Thymus (tissue), 11 donors: Measurements from ENCODE around the gene OTOGL. TPM values are rescaled to one million over a fixed set of nuclear protein-coding genes. Genes with fewer than 3 reads are reported as not detected.

Experiments
- DNase-seq, 9 donors: peaks; one replicate each; pipeline ENCODE4 v3.0.0-alpha.2; 2013; ENCODE audit warnings: low spot score in 9 of 9, low read depth in 6 of 9, missing footprints in 1 of 9
- H3K27ac ChIP-seq, 2 donors: one replicate each; pipeline ENCODE4 v1.5.1; 2013; ENCODE audit warnings: control low read depth in 1 of 2, low read depth in 1 of 2, low read length in 1 of 2, mild to moderate bottlenecking in 1 of 2, moderate library complexity in 1 of 2
- H3K27me3 ChIP-seq, 2 donors: one replicate each; pipeline ENCODE4 v1.5.1; 2013; ENCODE audit warnings: low read length in 1 of 2; ENCODE audit not compliant: control insufficient read depth in 2 of 2, insufficient read depth in 1 of 2
- H3K36me3 ChIP-seq, 2 donors: one replicate each; pipeline ENCODE4 v1.5.1; 2013; ENCODE audit warnings: low read length in 1 of 2, mild to moderate bottlenecking in 1 of 2, moderate library complexity in 1 of 2; ENCODE audit not compliant: control insufficient read depth in 2 of 2, insufficient read depth in 2 of 2
- H3K4me1 ChIP-seq, 2 donors: one replicate each; pipeline ENCODE4 v1.5.1; 2013; ENCODE audit warnings: low read length in 2 of 2; ENCODE audit not compliant: control insufficient read depth in 2 of 2, insufficient read depth in 2 of 2
- H3K4me3 ChIP-seq, 2 donors: one replicate each; pipeline ENCODE4 v1.5.1; 2013; ENCODE audit warnings: low read length in 2 of 2, control low read depth in 1 of 2, mild to moderate bottlenecking in 1 of 2
- H3K9me3 ChIP-seq, 2 donors: one replicate each; pipeline ENCODE4 v1.5.1; 2013; ENCODE audit warnings: low read length in 1 of 2, mild to moderate bottlenecking in 1 of 2; ENCODE audit not compliant: control insufficient read depth in 2 of 2, insufficient read depth in 1 of 2
- WGBS: extraction: QIAGEN DNeasy Blood & Tissue Kit; methylation state at CpG from one replicate; pipeline ENCODE4 v1.1.7; 2013; 5-methylcytosine and 5-hydroxymethylcytosine counted together
- polyA plus RNA-seq: library from polyadenylated mRNA; stranded (reverse); fragments of 200-250 nt; gene quantifications from one replicate; pipeline ENCODE4 v1.2.3, GENCODE V29; 2013
- total RNA-seq: library from RNA; stranded (reverse); fragments of 120-200 nt; gene quantifications from one replicate; pipeline ENCODE4 v1.2.4, GENCODE V29; 2013
- donor health status: healthy.

Gene OTOGL
- total and polyA plus RNA-seq, 2 donors: 0.42 to 0.73 TPM

DNA sequence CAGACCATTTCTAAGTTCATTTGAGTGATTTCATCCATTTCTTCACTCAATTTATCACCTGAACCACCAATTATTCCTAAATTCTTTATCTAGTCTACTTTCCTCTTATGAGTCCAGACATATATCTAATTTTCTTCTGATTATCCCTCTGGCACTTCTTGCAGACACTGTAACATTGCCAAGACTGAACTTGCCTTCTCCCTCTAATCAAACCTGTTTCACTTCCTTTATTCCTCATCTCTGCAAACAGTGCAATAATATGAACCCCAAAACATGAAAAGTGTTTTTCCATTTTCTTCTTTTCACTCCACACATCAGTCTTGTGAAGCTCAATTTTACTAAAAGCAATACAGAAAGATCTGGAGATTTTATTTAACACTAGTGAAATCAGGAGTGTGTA lies 306.9 kb downstream of the OTOGL start:
- Histone ChIP-seq H3K36me3 (no peaks in the 10 kb centered on the region), H3K9me3 (no peaks in the 10 kb centered on the region), H3K27ac (no peak overlapping the region), H3K4me1 (no peaks in the 10 kb centered on the region), H3K4me3 (no peak overlapping the region), H3K27me3 (no peaks in the 10 kb centered on the region)
- no peak for DNase-seq

GRCh38 chr12:80411787-80412186 lies 312.4 kb downstream of the OTOGL start:
- H3K36me3 ChIP-seq: no peaks in the 10 kb centered on the region
- H3K27ac ChIP-seq: no peak overlapping the region
- no peaks in the 10 kb centered on the region for H3K4me1 ChIP-seq
- no peaks in the 10 kb centered on the region for H3K9me3 ChIP-seq
- H3K27me3 ChIP-seq: no peaks in the 10 kb centered on the region
- DNase-seq: no peak
- 40% methylated on average over 3 of the region's 3 CpGs for WGBS
- H3K4me3 ChIP-seq: no peak overlapping the region

- no peaks in the 10 kb centered on the region for H3K9me3 ChIP-seq
- H3K4me3 ChIP-seq: no peak overlapping the region
- no peaks in the 10 kb centered on the region for H3K36me3 ChIP-seq
- 9% methylated on average over 3 of the region's 3 CpGs for WGBS
- peak in 5 of 9 donors; percentile 2 to 27 (median 4) for DNase-seq
- no peaks in the 10 kb centered on the region for H3K4me1 ChIP-seq
- no peaks in the 10 kb centered on the region for H3K27me3 ChIP-seq
- no peak overlapping the region for H3K27ac ChIP-seq
Measured at GRCh38 chr12:80412343-80412953, 313.1 kb downstream of the OTOGL start.

GRCh38 chr12:80413462-80413861 lies 314.1 kb downstream of the OTOGL start:
- no peak overlapping the region for H3K4me3 ChIP-seq
- no peaks in the 10 kb centered on the region for H3K36me3 ChIP-seq
- H3K27me3 ChIP-seq: no peaks in the 10 kb centered on the region
- no peaks in the 10 kb centered on the region for H3K4me1 ChIP-seq
- no peaks in the 10 kb centered on the region for H3K9me3 ChIP-seq
- WGBS: 94% methylated on average over 3 of the region's 3 CpGs
- no peak for DNase-seq
- no peak overlapping the region for H3K27ac ChIP-seq

DNA sequence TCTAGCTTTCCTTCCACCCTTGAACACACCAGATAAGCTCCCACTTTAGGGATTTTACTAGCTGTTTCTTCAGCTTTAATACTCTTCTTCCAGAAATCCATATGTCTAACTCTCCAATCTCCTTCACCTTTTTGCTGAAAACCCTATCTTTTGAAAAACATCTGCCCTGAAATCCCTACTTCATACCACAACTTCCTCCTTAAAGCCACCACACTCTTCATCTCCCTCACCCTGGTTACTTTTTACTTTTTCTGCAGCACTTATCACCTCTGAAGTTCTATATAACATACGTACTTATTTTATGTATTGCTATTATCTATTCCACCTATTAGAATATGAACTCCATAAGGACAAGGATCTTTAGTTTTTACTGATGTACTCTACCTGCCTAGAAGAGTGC lies 316.1 kb downstream of the OTOGL start:
- DNase-seq: no peak
- no peaks in the 10 kb centered on the region for H3K27me3 ChIP-seq
- no peak overlapping the region for H3K27ac ChIP-seq
- WGBS: 4% methylated on average over 1 of the region's 1 CpG
- no peaks in the 10 kb centered on the region for H3K4me1 ChIP-seq
- H3K36me3 ChIP-seq: no peaks in the 10 kb centered on the region
- H3K9me3 ChIP-seq: no peaks in the 10 kb centered on the region
- no peak overlapping the region for H3K4me3 ChIP-seq

DNA sequence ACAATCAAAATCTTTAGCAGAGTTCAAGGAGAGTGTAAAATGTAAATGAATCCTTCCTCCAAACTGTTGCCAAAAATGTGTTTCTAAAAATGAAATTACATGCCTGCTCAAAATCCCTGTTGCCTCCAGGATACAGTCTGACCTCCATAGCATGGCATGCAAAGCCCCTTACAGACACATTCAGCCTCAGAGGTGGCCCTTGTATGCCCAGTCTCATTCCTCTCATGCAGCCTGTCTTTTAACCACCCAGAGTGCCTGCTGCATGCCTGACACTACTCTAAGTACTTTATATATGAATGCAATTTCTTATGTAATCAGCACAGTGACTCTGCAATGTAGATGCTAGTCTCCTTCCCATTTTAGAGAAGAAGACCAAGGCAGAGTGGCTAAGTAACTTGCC lies 320.3 kb downstream of the OTOGL start:
- DNase-seq: no peak
- Histone ChIP-seq H3K36me3 (no peaks in the 10 kb centered on the region), H3K9me3 (no peaks in the 10 kb centered on the region), H3K27ac (no peak overlapping the region), H3K27me3 (no peaks in the 10 kb centered on the region), H3K4me1 (no peaks in the 10 kb centered on the region), H3K4me3 (no peak overlapping the region)

GRCh38 chr12:80420075-80420474 lies 320.7 kb downstream of the OTOGL start:
- DNase-seq: no peak
- Histone ChIP-seq H3K27me3 (no peaks in the 10 kb centered on the region), H3K4me3 (no peak overlapping the region), H3K9me3 (no peaks in the 10 kb centered on the region), H3K4me1 (no peaks in the 10 kb centered on the region), H3K27ac (no peak overlapping the region), H3K36me3 (no peaks in the 10 kb centered on the region)

GRCh38 chr12:80422550-80422949 lies 323.2 kb downstream of the OTOGL start:
- 81% methylated on average over 2 of the region's 2 CpGs for WGBS
- H3K27ac ChIP-seq: no peak overlapping the region
- no peaks in the 10 kb centered on the region for H3K9me3 ChIP-seq
- H3K4me1 ChIP-seq: no peaks in the 10 kb centered on the region
- no peak overlapping the region for H3K4me3 ChIP-seq
- no peaks in the 10 kb centered on the region for H3K36me3 ChIP-seq
- DNase-seq: no peak
- no peaks in the 10 kb centered on the region for H3K27me3 ChIP-seq
